GM12873 (cell line): ENCODE results near the gene SLC17A5.

Experiments used
- TF ChIP-seq, protein P1 (sequence below): IDR thresholded peaks from 2 replicates; pipeline ENCODE4 v1.5.1; 2012; ENCODE audit warnings: low read depth, mild to moderate bottlenecking, moderate library complexity, low read length, control low read depth; ENCODE audit not compliant: insufficient read depth; ENCODE audit errors: missing control alignments

The SLC17A5 gene

DNA sequence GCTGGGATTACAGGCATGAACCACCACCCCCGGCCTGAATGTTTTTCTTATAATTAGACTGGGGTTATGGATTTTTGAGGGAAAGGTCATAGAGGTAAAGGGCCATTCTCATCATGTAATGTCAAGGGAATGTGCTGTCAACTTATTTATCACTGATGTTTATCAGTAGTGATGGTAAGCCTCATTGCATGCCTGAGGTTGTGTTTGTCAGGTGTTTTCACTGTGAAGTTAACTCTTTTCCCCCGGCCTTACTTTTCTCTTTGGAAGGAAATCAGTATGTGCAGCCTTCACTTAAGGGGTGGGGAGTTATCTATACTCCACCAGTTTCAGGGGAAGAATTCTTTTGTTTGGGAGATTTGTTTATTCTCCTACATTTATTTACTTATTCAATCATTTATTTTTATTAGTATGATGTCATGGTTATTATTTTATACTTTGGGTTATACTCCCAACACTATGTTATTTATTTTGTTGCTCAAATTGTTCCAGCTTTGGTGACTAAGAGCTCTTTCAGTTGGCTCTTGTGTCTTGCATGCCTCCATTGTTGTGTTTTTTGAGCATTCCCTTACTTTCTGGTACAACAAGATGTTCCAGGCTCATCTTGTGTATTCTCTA lies 2.8 kb upstream of the SLC17A5 start:
- TF ChIP-seq, protein P1, sequence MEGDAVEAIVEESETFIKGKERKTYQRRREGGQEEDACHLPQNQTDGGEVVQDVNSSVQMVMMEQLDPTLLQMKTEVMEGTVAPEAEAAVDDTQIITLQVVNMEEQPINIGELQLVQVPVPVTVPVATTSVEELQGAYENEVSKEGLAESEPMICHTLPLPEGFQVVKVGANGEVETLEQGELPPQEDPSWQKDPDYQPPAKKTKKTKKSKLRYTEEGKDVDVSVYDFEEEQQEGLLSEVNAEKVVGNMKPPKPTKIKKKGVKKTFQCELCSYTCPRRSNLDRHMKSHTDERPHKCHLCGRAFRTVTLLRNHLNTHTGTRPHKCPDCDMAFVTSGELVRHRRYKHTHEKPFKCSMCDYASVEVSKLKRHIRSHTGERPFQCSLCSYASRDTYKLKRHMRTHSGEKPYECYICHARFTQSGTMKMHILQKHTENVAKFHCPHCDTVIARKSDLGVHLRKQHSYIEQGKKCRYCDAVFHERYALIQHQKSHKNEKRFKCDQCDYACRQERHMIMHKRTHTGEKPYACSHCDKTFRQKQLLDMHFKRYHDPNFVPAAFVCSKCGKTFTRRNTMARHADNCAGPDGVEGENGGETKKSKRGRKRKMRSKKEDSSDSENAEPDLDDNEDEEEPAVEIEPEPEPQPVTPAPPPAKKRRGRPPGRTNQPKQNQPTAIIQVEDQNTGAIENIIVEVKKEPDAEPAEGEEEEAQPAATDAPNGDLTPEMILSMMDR, result no peak

DNA sequence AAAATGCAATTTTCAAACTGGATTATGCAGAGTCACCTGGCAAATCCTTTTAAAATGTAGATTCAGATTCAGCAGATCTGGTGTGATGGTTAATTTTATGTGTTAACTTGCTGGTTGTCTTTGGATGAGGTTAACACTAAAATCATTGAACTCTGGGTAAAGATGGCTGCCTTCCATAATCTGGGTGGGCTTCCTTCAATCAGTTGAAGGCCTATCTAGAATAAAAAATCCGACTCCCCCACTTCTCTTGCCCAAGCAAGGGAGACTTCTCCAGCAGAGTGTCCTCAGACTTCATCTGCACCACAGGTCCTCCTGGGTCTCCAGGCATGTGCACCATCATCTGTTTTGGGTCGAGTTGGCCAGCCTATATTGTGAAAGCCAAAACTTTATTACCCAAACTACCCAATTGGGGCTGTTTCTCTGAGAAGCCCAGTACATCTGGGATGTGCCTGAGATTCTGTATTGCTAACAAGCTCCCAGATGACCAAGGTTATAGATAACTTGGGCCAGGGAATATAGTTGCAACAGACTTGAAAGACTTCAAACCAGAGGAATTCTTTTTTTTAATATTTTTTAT lies 1.6 kb upstream of the SLC17A5 start:
- TF ChIP-seq, protein P1, result no peak

DNA sequence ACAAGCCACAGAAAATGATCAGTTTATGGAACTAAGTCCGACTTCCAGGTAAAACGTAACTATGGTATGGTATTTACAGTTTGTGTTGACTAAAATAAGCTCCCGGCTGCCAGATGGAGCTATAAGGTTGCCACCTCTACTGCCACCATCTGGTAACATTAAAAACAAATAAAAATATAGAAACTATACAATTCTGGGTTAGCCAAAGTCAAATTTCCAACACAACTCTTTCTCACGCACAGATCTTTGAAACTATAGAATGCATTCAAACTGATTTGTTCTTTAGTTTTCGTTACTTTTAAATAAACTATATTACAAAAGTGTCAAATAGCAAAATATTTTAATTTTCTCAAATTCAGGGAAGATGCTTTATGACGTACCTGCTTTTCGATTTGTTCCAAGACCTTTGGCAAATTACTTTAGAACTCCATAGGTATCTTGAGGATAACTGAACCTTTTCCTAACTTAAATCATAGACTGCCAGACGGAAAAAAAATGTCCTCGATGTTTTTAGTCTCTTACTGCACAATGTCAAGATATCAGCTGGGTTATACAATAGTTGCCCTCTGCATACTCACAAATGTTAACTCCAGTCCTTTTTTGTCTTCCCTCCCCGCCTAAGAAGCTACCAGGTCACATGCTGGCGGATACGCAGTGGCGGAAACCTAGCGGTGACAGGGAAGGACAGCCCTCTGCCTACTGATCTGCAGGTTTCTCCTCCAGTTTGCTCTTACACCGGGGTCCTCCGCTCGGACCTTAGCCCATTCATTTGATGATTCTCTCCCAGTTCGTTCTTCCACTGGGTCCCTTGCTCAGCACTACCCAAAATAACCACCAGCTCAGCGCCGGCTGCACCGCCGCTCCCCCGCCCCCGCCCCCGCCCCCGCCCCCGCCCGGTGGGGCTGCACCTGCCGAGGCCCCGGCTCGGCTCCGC lies 888 bp downstream of the SLC17A5 start:
- TF ChIP-seq, protein P1, result peak; percentile 41

DNA sequence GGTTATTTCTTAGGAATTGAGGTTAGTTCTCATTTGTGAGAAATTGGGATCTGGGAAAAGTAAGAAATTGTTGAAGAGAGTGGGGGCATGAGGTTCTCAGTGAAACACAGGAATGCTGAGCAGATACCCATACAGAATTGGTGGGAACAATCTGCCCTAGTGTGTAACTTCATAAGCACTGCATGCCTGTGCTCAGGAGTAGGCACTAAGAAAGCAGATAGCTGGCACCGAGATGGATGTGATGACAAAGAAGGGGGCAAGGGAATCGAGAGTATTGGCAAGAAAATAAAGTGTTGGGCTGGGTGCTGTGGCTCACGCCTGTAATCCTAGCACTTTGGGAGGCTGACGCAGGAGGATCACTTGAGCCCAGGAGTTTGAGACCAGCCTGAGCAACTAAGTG lies 4.0 kb downstream of the SLC17A5 start:
- TF ChIP-seq, protein P1, result no peak

DNA sequence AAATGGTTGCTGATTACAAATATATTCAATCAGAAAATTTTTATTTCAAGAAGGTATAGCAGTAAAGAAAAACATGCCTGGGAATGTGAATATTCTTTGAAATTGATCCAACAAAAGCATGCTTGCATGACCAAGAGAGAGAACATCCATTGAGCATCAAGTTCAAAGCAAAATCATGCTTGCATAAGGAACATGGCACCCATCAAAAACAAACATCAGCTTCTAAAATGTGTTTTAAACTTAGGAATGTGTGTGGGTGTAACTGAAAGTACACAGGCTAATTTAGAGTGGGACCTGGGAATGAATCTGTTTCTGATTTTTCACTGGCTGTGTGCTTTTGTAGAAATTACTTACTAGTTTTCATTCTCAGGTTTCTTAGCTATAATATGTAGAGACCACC lies 5.6 kb downstream of the SLC17A5 start:
- TF ChIP-seq, protein P1, result no peak

DNA sequence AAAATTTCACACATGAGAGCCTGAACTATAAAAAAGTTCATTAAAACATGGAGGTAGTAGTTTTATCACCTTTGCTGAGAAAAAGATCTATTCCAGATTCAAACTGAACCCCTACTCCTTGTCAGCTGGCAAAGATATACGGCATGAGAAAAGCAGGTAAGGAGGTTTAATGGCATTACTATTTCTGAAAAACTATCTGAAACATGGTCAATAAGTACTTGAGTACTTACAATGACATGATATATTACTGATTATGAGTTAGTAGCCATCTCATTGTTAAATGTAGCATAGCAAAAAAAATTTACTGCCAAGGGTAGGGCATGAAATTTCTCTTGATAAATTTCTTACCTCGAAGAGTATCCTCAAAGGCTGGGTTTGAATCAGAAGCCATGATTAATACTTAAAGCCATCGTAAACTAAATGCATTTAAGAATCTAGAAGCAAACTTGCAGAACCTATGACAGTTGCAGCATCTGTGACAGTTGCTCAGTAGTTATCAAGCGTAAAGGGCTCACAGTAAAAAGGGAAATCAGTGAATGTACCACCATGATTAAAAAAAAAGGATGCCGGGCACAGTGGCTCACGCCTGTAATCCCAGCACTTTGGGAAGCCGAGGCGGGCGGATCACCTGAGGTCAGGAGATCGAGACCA lies 8.7 kb downstream of the SLC17A5 start:
- TF ChIP-seq, protein P1, result no peak

DNA sequence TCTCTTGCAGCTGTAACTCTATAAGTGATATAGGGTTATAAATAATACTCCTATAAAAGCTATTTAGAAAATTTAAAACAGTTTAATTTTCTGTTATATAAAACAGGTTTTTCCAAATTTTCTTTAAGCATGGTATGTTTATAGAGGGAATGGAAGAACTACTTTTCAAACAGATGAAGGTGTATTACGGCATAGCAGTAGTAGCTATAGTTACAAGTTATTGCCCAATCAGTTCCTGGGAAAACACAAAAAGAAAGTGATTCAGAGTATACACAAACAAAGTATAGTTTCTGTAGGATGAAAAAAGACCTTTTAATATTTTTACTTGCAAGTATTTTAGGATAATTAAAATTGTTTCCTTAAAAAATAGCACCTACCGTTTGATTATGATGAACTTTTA lies 9.8 kb downstream of the SLC17A5 start:
- TF ChIP-seq, protein P1, result no peak
